Tibial artery (tissue), 4 donors: ENCODE data around the gene ZDHHC9.

Source experiments
- DNase-seq, 2 donors: peaks; one replicate each; pipeline ENCODE4 v3.0.0-alpha.2; 2019
- H3K27ac ChIP-seq, 2 donors: fragments of 200-600 bp; sonication (generic) in 1 of 2; 1 replicate in 1 of 2; 2 replicates in 1 of 2; pipeline ENCODE4 v1.5.1; 2018 to 2019; ENCODE audit warnings: mild to moderate bottlenecking in 1 of 2
- H3K27me3 ChIP-seq, 2 donors: fragments of 200-600 bp; sonication (generic) in 1 of 2; one replicate each; pipeline versions ENCODE4 v1.5.1 to v1.6.0; 2016 to 2019
- H3K36me3 ChIP-seq, 3 donors: fragments of 200-600 bp; sonication (generic) in 2 of 3; one replicate each; pipeline ENCODE4 v1.5.1; 2016 to 2019; ENCODE audit warnings: mild to moderate bottlenecking in 2 of 3
- H3K4me1 ChIP-seq, 4 donors: fragments of 200-600 bp; sonication (generic) in 2 of 4; 1 replicate in 3 of 4; 2 replicates in 1 of 4; pipeline ENCODE4 v1.5.1; 2016 to 2019
- H3K4me3 ChIP-seq, 2 donors: fragments of 200-600 bp; sonication (generic) in 1 of 2; 1 replicate in 1 of 2; 2 replicates in 1 of 2; pipeline ENCODE4 v1.5.1; 2018 to 2019; ENCODE audit warnings: mild to moderate bottlenecking in 2 of 2
- H3K9me3 ChIP-seq, 3 donors: fragments of 200-600 bp; sonication (generic) in 1 of 3; one replicate each; pipeline ENCODE4 v1.5.1; 2016 to 2019
- intact Hi-C: fragments of 100-400 bp; cut with DNase I; formaldehyde crosslinking; loops from one replicate; pipeline ENCODE4 v1.15.0; 2023; ENCODE audit warnings: low total_unique reads
- TF ChIP-seq, protein P1 (sequence below), 2 experiments: fragments of 200-600 bp in 1 of 2; fragments of 450-650 bp in 1 of 2; IDR thresholded peaks; one replicate each; pipeline ENCODE4 v1.5.1; 2017 to 2019; ENCODE audit warnings: antibody characterized with exemption in 2 of 2, mild to moderate bottlenecking in 1 of 2, moderate library complexity in 1 of 2

Gene ZDHHC9

DNA sequence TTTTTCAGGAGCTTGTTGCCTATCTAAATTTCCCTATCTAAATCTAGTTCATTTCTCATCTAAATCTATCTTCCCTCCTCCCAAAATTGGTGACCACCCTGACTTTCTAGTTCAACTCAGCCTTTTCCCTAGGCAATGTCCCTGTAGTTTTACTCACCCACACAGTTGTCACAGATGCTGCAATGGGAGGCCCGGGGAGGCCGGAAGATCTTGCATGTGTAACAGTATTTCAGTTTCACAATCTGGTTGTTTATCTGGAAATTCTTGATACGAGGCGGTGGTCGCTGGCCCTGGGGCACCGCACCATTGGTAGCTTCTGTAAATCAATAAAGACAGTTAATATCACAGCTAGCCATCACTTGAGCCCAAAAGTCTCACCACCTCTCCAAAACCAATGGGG lies 20.2 kb downstream of the ZDHHC9 start:
- Histone ChIP-seq H3K27me3 (no peaks in the 10 kb centered on the region), H3K4me1 (no peaks in the 10 kb centered on the region), H3K9me3 (no peaks in the 10 kb centered on the region), H3K36me3 (peaks cover 0 to 29% (median 5%) of the 10 kb centered on the region in 3 donors), H3K4me3 (no peak overlapping the region), H3K27ac (no peak overlapping the region)
- TF ChIP-seq, protein P1, sequence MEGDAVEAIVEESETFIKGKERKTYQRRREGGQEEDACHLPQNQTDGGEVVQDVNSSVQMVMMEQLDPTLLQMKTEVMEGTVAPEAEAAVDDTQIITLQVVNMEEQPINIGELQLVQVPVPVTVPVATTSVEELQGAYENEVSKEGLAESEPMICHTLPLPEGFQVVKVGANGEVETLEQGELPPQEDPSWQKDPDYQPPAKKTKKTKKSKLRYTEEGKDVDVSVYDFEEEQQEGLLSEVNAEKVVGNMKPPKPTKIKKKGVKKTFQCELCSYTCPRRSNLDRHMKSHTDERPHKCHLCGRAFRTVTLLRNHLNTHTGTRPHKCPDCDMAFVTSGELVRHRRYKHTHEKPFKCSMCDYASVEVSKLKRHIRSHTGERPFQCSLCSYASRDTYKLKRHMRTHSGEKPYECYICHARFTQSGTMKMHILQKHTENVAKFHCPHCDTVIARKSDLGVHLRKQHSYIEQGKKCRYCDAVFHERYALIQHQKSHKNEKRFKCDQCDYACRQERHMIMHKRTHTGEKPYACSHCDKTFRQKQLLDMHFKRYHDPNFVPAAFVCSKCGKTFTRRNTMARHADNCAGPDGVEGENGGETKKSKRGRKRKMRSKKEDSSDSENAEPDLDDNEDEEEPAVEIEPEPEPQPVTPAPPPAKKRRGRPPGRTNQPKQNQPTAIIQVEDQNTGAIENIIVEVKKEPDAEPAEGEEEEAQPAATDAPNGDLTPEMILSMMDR (IDR thresholded peaks at IDR 0.05), result no peak
- no peak for DNase-seq
- intact Hi-C loops, result loop anchor here (10.0 kb wide), 1 partner anchor 219 kb away; no protein-coding TSS in a partner anchor

DNA sequence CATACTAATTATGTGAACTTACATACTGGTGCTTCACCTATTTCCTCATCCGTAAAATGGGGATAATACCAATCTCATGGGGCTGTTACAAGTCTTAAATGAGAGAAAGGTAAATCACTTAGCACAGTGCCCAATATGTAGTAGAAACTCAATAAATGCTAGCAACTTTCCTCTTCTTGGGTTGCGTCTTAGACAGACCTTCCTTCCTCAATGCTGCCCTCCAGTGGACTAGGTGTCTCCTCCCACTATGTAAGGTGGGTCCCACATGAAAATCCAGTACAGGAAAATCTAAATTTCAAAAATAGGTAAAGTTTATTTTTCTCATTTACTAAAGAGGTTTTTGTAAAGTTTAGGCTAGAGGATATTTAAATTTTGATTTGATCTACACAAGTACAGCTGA lies 20.6 kb downstream of the ZDHHC9 start:
- intact Hi-C loops, result loop anchor here (10.0 kb wide), 1 partner anchor 218 kb away; no protein-coding TSS in a partner anchor
- H3K36me3 ChIP-seq, result peaks cover 0 to 25% (median 2%) of the 10 kb centered on the region in 3 donors
- TF ChIP-seq, protein P1 (IDR thresholded peaks at IDR 0.05), result peak; percentile 25 to 26
- no peak overlapping the region for H3K27ac ChIP-seq
- H3K27me3 ChIP-seq, result no peaks in the 10 kb centered on the region
- H3K4me1 ChIP-seq, result no peaks in the 10 kb centered on the region
- peak in 1 of 2 donors; percentile 26 for DNase-seq
- no peaks in the 10 kb centered on the region for H3K9me3 ChIP-seq
- H3K4me3 ChIP-seq, result no peak overlapping the region

DNA sequence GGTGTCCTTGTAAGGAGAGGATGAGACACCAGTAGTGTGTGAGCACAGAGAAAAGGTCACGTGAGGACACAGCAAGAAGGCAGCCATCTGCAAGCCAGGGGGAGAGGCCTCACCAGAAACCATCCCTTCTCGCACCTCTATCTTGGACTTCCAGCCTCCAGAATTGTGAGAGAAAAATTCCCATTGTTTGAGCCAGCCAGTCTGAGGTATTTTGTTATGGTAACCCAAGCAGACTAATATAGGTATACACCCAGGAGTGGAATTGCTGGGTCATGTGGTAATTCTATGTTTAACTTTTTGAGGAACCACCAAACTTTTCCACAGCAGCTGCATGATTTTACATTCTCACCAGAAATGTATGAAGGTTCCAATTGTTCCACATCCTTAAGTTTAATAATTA lies 25.6 kb downstream of the ZDHHC9 start:
- no peak overlapping the region for H3K27ac ChIP-seq

DNA sequence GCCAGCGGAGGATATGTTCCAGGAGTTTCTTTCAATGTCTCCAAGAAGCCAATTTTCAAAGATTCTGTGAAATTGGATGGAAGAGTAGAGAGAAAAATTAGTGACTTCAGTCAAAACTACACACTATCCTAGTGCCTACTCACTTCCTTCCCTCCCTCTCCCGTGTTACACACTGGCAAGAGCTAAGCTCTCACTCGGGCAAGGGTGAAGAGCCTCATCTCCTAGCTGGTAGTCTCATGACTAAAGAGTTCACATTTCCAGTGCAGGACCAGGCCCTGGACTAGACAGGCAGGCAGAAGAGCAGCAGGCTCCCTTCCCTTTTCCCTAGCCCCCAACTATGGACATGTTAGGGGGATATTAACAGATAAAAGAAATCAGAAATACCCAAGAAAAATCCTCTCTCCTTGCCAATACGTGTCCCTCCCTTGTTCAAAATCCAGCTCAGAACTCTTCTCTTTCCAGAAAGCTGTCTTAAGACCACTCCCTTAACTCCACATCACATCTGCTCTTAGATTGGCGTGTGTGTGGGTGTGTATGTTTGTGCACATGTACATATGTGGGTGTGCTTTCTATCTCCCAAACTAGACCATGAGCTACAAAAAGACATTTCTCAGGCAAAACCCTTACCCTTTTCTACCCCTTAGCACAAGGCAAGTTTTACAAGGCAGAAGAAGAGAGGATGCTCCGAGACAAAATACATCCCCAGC lies 29.9 kb downstream of the ZDHHC9 start:
- H3K27ac ChIP-seq, result no peak overlapping the region
- H3K36me3 ChIP-seq, result peaks cover 0 to 27% (median 14%) of the 10 kb centered on the region in 3 donors
- H3K4me1 ChIP-seq, result no peaks in the 10 kb centered on the region
- TF ChIP-seq, protein P1 (IDR thresholded peaks at IDR 0.05), result no peak
- intact Hi-C loops, result no loop called here
- no peak overlapping the region for H3K4me3 ChIP-seq
- no peak for DNase-seq
- H3K27me3 ChIP-seq, result no peaks in the 10 kb centered on the region
- no peaks in the 10 kb centered on the region for H3K9me3 ChIP-seq

More for the DNA sequence above, 25.6 kb downstream of the ZDHHC9 start:
- Histone ChIP-seq H3K4me1 (no peaks in the 10 kb centered on the region), H3K9me3 (no peaks in the 10 kb centered on the region), H3K36me3 (peaks cover 0 to 14% (median under 1%) of the 10 kb centered on the region in 3 donors), H3K27me3 (no peaks in the 10 kb centered on the region), H3K4me3 (no peak overlapping the region)
- intact Hi-C loops, result no loop called here
- TF ChIP-seq, protein P1 (IDR thresholded peaks at IDR 0.05), result no peak
- DNase-seq, result no peak

DNA sequence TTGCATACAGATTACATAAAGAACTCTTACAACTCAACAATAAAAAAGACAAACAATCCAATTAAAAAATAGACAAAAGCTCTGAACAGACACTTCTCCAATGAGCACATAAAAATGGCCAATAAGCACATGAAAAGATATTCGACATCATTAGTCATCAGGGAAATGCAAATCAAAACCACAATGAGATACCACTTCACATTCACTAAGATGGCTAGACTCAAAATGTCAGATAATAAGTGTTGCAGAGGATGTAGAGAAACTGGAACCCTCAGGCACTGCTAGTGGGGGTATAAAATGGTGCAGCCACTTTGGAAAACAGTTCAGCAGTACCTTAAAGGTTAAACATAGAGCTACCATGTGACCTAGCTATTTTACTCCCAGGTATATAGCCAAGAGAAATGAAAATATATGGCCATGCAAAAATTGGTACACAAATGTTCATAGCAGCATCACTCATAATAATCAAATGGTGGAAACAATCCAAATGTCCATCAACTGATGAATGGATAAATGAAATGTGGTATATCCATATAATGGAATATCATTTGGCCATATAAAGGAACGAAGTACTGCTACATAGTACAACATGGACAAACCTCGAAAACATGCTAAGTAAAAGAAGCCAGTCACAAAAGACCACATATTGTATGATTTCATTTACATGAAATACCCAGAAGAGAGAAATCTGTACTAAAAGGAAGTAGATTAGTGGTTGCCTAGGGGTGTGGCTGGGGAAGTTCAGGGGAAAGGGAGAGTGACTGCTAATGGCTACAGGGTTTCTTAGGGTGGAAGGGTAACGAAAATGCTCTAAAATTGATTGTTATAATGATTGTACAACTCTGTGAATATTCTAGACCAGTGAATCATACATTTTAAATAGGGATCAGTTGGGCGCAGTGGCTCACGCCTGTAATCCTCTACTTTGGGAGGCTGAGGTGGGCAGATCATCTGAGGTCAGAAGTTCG lies 34.6 kb downstream of the ZDHHC9 start:
- TF ChIP-seq, protein P1 (IDR thresholded peaks at IDR 0.05), result no peak
- intact Hi-C loops, result no loop called here
- Histone ChIP-seq H3K36me3 (peaks cover 0 to 42% (median 26%) of the 10 kb centered on the region in 3 donors), H3K27me3 (no peaks in the 10 kb centered on the region), H3K27ac (no peak overlapping the region), H3K4me3 (no peak overlapping the region), H3K4me1 (no peaks in the 10 kb centered on the region), H3K9me3 (no peaks in the 10 kb centered on the region)
- DNase-seq, result no peak
